ENCODE measurements around the gene HABP4.

GRCh38 chr9:96449523-96449844 is 485 bp upstream of the HABP4 start:
- no peak for TF ChIP-seq CTCF (IDR thresholded peaks at IDR 0.05)
- TF ChIP-seq POLR2A (IDR thresholded peaks at IDR 0.05) = no peak
